HL-60 (cell line): ENCODE results near the gene LDB3.

Experiments used
- GABPA ChIP-seq: IDR thresholded peaks from 2 replicates; pipeline ENCODE4 v1.6.1; 2012; ENCODE audit warnings: low read depth
- POLR2AphosphoS5 ChIP-seq: IDR thresholded peaks from 2 replicates; pipeline ENCODE4 v1.6.1; 2012; ENCODE audit warnings: low read depth
- SPI1 ChIP-seq: IDR thresholded peaks from 2 replicates; pipeline ENCODE4 v1.6.1; 2012; ENCODE audit warnings: low read depth, mild to moderate bottlenecking, borderline replicate concordance
- TF ChIP-seq, protein P1 (sequence below): IDR thresholded peaks from one replicate; pipeline ENCODE4 v1.5.1; 2011; ENCODE audit warnings: low read length, control low read depth, inconsistent platforms; ENCODE audit not compliant: insufficient read depth
- TF ChIP-seq, protein P2 (sequence below): IDR thresholded peaks from 2 replicates; pipeline ENCODE4 v1.6.1; 2012; ENCODE audit warnings: low read depth; ENCODE audit not compliant: insufficient replicate concordance

DNA sequence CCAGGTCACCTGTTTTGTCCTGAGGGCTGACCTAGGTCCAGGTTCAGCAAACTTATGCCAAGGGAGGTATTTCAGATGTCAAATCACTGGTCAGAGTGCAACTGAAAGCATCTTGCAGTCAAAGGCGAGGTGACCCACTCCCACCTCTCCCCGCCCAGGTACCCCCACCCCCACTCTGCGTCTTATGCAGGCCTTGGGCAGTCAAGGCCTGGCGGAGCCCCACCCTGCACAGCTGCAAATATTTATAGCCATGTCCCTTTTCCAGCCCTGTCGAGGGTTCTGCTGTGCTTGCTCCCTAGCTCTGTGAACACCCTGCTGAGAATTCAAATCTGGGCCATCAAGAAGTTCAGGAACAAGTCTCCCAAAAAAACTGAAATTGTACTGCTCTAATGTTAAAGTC is 47.5 kb downstream of the LDB3 start:
- TF ChIP-seq, protein P1, sequence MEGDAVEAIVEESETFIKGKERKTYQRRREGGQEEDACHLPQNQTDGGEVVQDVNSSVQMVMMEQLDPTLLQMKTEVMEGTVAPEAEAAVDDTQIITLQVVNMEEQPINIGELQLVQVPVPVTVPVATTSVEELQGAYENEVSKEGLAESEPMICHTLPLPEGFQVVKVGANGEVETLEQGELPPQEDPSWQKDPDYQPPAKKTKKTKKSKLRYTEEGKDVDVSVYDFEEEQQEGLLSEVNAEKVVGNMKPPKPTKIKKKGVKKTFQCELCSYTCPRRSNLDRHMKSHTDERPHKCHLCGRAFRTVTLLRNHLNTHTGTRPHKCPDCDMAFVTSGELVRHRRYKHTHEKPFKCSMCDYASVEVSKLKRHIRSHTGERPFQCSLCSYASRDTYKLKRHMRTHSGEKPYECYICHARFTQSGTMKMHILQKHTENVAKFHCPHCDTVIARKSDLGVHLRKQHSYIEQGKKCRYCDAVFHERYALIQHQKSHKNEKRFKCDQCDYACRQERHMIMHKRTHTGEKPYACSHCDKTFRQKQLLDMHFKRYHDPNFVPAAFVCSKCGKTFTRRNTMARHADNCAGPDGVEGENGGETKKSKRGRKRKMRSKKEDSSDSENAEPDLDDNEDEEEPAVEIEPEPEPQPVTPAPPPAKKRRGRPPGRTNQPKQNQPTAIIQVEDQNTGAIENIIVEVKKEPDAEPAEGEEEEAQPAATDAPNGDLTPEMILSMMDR, result no peak
- TF ChIP-seq, protein P2, sequence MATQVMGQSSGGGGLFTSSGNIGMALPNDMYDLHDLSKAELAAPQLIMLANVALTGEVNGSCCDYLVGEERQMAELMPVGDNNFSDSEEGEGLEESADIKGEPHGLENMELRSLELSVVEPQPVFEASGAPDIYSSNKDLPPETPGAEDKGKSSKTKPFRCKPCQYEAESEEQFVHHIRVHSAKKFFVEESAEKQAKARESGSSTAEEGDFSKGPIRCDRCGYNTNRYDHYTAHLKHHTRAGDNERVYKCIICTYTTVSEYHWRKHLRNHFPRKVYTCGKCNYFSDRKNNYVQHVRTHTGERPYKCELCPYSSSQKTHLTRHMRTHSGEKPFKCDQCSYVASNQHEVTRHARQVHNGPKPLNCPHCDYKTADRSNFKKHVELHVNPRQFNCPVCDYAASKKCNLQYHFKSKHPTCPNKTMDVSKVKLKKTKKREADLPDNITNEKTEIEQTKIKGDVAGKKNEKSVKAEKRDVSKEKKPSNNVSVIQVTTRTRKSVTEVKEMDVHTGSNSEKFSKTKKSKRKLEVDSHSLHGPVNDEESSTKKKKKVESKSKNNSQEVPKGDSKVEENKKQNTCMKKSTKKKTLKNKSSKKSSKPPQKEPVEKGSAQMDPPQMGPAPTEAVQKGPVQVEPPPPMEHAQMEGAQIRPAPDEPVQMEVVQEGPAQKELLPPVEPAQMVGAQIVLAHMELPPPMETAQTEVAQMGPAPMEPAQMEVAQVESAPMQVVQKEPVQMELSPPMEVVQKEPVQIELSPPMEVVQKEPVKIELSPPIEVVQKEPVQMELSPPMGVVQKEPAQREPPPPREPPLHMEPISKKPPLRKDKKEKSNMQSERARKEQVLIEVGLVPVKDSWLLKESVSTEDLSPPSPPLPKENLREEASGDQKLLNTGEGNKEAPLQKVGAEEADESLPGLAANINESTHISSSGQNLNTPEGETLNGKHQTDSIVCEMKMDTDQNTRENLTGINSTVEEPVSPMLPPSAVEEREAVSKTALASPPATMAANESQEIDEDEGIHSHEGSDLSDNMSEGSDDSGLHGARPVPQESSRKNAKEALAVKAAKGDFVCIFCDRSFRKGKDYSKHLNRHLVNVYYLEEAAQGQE, result no peak
- TF ChIP-seq SPI1 (no peak), POLR2AphosphoS5 (no peak), GABPA (no peak)
